MM.1S (cell line): ENCODE measurements around the gene KCNH2.

Experiments
- CTCF ChIP-seq: fragments of 300-600 bp; sonication (generic); IDR thresholded peaks from 2 replicates; pipeline ENCODE4 v1.5.1; 2016; ENCODE audit warnings: antibody characterized with exemption, low read length, mixed read lengths
- EZH2 ChIP-seq: fragments of 300-600 bp; sonication (generic); optimal IDR thresholded peaks from 2 replicates; pipeline ENCODE3; 2017; ENCODE audit warnings: low read depth, mild to moderate bottlenecking, antibody characterized with exemption, low read length, mixed read lengths
- EZH2phosphoT487 ChIP-seq: fragments of 300-600 bp; sonication (generic); IDR thresholded peaks from 2 replicates; pipeline ENCODE4 v1.6.1; 2018; ENCODE audit warnings: antibody characterized with exemption, low read length

GRCh38 chr7:150954986-150955518 is 23.1 kb downstream of the KCNH2 start:
- no peak for TF ChIP-seq CTCF
- TF ChIP-seq EZH2phosphoT487, result no peak
- TF ChIP-seq EZH2, result no peak
